ENCODE data around the gene PDC.

- TF ChIP-seq CTCF (IDR thresholded peaks at IDR 0.05) (no peak), POLR2A (IDR thresholded peaks at IDR 0.05) (no peak)
Measured at GRCh38 chr1:186476264-186477040, 15.5 kb upstream of the PDC start.
